HCT116 (cell line): ENCODE data around the gene TDRD9.

Experiments used
- CBX3 ChIP-seq: IDR thresholded peaks from 2 replicates; pipeline ENCODE4 v1.6.1; 2012; ENCODE audit warnings: low read depth
- EGR1 ChIP-seq: IDR thresholded peaks from 2 replicates; pipeline ENCODE4 v1.6.1; 2012; ENCODE audit warnings: low read depth
- ELF1 ChIP-seq: IDR thresholded peaks from 2 replicates; pipeline ENCODE4 v1.6.1; 2012; ENCODE audit warnings: low read depth, borderline replicate concordance
- EZH2 ChIP-seq: fragments of 200-600 bp; sonication (generic); IDR thresholded peaks from 2 replicates; pipeline ENCODE4 v1.6.1; 2017; ENCODE audit warnings: antibody characterized with exemption, mixed run types
- EZH2phosphoT487 ChIP-seq: fragments of 200-600 bp; IDR thresholded peaks from 2 replicates; pipeline ENCODE4 v1.6.1; 2018; ENCODE audit warnings: antibody characterized with exemption, borderline replicate concordance
- FOSL1 ChIP-seq: IDR thresholded peaks from 2 replicates; pipeline ENCODE4 v1.6.1; 2012; ENCODE audit warnings: low read depth
- JUND ChIP-seq: IDR thresholded peaks from 2 replicates; pipeline ENCODE4 v1.6.1; 2012
- MAX ChIP-seq: IDR thresholded peaks from 2 replicates; pipeline ENCODE4 v1.6.1; 2012
- POLR2A ChIP-seq: IDR thresholded peaks from 2 replicates; pipeline ENCODE4 v1.7.0; 2011; ENCODE audit warnings: borderline replicate concordance; ENCODE audit not compliant: insufficient read depth, insufficient read length; ENCODE audit errors: extremely low read depth
- SIN3A ChIP-seq: IDR thresholded peaks from 2 replicates; pipeline ENCODE4 v1.6.1; 2012; ENCODE audit warnings: low read depth
- SP1 ChIP-seq: IDR thresholded peaks from 2 replicates; pipeline ENCODE4 v1.6.1; 2012; ENCODE audit warnings: low read depth
- ZNF274 ChIP-seq: fragments of 200-500 bp; sonication (Bioruptor generic); IDR thresholded peaks from 2 replicates; pipeline ENCODE4 v1.6.1; 2014; ENCODE audit warnings: mild to moderate bottlenecking, low read depth, low read length, inconsistent platforms
- TF ChIP-seq, protein P1 (sequence below), 3 experiments: fragments of 200-600 bp in 1 of 3; sonication (generic) in 1 of 3; IDR thresholded peaks in 2 of 3; conservative IDR thresholded peaks in 1 of 3; 2 replicates each; pipeline ENCODE4 v1.5.1; 2012 to 2017; ENCODE audit warnings: low read depth in 2 of 3, low read length in 2 of 3, antibody characterized with exemption in 1 of 3, borderline replicate concordance in 1 of 3, control low read depth in 1 of 3, mild to moderate bottlenecking in 1 of 3, mixed read lengths in 1 of 3, mixed run types in 1 of 3, moderate library complexity in 1 of 3; ENCODE audit not compliant: insufficient read depth in 1 of 3

GRCh38 chr14:104094709-104095425 lies 166.6 kb downstream of the TDRD9 start:
- no peak for TF ChIP-seq EZH2phosphoT487
- no peak for TF ChIP-seq POLR2A
- TF ChIP-seq, protein P1, sequence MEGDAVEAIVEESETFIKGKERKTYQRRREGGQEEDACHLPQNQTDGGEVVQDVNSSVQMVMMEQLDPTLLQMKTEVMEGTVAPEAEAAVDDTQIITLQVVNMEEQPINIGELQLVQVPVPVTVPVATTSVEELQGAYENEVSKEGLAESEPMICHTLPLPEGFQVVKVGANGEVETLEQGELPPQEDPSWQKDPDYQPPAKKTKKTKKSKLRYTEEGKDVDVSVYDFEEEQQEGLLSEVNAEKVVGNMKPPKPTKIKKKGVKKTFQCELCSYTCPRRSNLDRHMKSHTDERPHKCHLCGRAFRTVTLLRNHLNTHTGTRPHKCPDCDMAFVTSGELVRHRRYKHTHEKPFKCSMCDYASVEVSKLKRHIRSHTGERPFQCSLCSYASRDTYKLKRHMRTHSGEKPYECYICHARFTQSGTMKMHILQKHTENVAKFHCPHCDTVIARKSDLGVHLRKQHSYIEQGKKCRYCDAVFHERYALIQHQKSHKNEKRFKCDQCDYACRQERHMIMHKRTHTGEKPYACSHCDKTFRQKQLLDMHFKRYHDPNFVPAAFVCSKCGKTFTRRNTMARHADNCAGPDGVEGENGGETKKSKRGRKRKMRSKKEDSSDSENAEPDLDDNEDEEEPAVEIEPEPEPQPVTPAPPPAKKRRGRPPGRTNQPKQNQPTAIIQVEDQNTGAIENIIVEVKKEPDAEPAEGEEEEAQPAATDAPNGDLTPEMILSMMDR (IDR thresholded peaks at IDR 0.05 in 2 of 3, conservative IDR thresholded peaks at IDR 0.05 in 1 of 3; ENCODE audit: borderline replicate concordance in 1 of 3, insufficient read depth in 1 of 3, low read depth in 2 of 3, low read length in 2 of 3), result peak; percentile 83 to 89 (median 86)
- no peak for TF ChIP-seq MAX
- TF ChIP-seq SIN3A, result no peak
- TF ChIP-seq SP1, result no peak
- no peak for TF ChIP-seq ZNF274
- TF ChIP-seq EZH2, result no peak
- no peak for TF ChIP-seq JUND
- no peak for TF ChIP-seq CBX3
- no peak for TF ChIP-seq FOSL1
- no peak for TF ChIP-seq EGR1
- TF ChIP-seq ELF1, result no peak
